Hepatocyte (in vitro differentiated cells): ENCODE results near the gene KIF23.

Experiments
- EZH2 ChIP-seq: fragments of 200-600 bp; sonication (generic); IDR thresholded peaks from 2 replicates; pipeline ENCODE4 v1.6.1; 2016; ENCODE audit warnings: antibody characterized with exemption, mild to moderate bottlenecking, borderline replicate concordance
- EZH2phosphoT487 ChIP-seq: fragments of 200-600 bp; sonication (generic); IDR thresholded peaks from one replicate; pipeline ENCODE4 v1.6.1; 2018; ENCODE audit warnings: antibody characterized with exemption, mild to moderate bottlenecking, low read depth, moderate library complexity; ENCODE audit not compliant: unreplicated experiment, severe bottlenecking
- TF ChIP-seq, protein P1 (sequence below): fragments of 200-600 bp; sonication (generic); IDR thresholded peaks from 2 replicates; pipeline ENCODE4 v1.5.1; 2016; ENCODE audit warnings: antibody characterized with exemption, mild to moderate bottlenecking; ENCODE audit not compliant: poor library complexity

DNA sequence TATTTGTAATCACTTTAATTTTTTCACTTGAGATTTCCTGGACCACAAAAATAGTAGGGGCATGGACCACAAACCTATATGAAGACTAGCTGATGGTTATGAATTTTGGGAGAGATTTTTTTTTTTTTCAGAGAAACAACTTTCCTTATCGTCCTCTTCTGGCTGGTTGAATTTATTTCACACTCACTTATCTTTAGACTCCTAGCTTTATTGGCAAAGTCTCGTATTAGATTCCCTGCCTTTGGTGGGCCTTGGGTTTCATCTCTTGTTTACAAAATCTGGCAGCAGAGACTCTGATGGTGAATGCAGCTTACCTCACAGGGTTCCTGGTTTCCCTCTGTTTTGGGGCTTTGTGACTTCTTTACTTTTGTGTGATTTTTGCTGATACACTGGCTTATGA lies 44.5 kb upstream of the KIF23 start:
- no peak for TF ChIP-seq EZH2
- TF ChIP-seq, protein P1, sequence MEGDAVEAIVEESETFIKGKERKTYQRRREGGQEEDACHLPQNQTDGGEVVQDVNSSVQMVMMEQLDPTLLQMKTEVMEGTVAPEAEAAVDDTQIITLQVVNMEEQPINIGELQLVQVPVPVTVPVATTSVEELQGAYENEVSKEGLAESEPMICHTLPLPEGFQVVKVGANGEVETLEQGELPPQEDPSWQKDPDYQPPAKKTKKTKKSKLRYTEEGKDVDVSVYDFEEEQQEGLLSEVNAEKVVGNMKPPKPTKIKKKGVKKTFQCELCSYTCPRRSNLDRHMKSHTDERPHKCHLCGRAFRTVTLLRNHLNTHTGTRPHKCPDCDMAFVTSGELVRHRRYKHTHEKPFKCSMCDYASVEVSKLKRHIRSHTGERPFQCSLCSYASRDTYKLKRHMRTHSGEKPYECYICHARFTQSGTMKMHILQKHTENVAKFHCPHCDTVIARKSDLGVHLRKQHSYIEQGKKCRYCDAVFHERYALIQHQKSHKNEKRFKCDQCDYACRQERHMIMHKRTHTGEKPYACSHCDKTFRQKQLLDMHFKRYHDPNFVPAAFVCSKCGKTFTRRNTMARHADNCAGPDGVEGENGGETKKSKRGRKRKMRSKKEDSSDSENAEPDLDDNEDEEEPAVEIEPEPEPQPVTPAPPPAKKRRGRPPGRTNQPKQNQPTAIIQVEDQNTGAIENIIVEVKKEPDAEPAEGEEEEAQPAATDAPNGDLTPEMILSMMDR, result no peak
- TF ChIP-seq EZH2phosphoT487, result no peak
